HEK293T (cell line): Measurements from ENCODE around the gene INPP1.

Experiments
- CTCF ChIA-PET: fragments of 350-600 bp; formaldehyde crosslinking; extraction: SDS; loops from one replicate; lab custom pipeline; 2021; ENCODE audit warnings: antibody characterized with exemption, inconsistent platforms; lab: Yijun Ruan, JAX
- POLR2A ChIA-PET: fragments of 350-600 bp; formaldehyde crosslinking; extraction: SDS; loops from one replicate; lab custom pipeline; 2020; ENCODE audit warnings: antibody characterized with exemption, inconsistent platforms; lab: Yijun Ruan, JAX
- DNase-seq: peaks from one replicate; pipeline ENCODE4 v3.0.0; 2012; ENCODE audit warnings: mixed read lengths; ENCODE audit errors: extremely low spot score
- ARNT ChIP-seq: fragments of 450-650 bp; IDR thresholded peaks from 2 replicates; pipeline ENCODE4 v1.6.1; 2017; ENCODE audit warnings: mild to moderate bottlenecking
- BHLHE40 ChIP-seq: fragments of 450-650 bp; IDR thresholded peaks from 2 replicates; pipeline ENCODE4 v1.6.1; 2016; ENCODE audit warnings: mild to moderate bottlenecking, moderate library complexity, borderline replicate concordance
- CTBP1 ChIP-seq: fragments of 450-650 bp; IDR thresholded peaks from 2 replicates; pipeline ENCODE4 v1.6.1; 2016; ENCODE audit warnings: borderline replicate concordance
- ELF4 ChIP-seq: fragments of 450-650 bp; IDR thresholded peaks from 2 replicates; pipeline ENCODE4 v1.6.1; 2017; ENCODE audit warnings: antibody characterized with exemption
- FOXA1 ChIP-seq: fragments of 450-650 bp; IDR thresholded peaks from 2 replicates; pipeline ENCODE4 v1.6.1; 2016; ENCODE audit warnings: mild to moderate bottlenecking
- FOXK2 ChIP-seq: fragments of 450-650 bp; IDR thresholded peaks from 2 replicates; pipeline ENCODE4 v1.6.1; 2016; ENCODE audit warnings: mild to moderate bottlenecking
- FOXM1 ChIP-seq: fragments of 450-650 bp; IDR thresholded peaks from 2 replicates; pipeline ENCODE4 v1.6.1; 2017; ENCODE audit warnings: mild to moderate bottlenecking, borderline replicate concordance
- HDGF ChIP-seq: fragments of 450-650 bp; IDR thresholded peaks from 2 replicates; pipeline ENCODE4 v1.6.1; 2017; ENCODE audit warnings: antibody characterized with exemption, borderline replicate concordance
- L3MBTL2 ChIP-seq: fragments of 450-650 bp; conservative IDR thresholded peaks from 2 replicates; pipeline ENCODE4 v1.6.1; 2016; ENCODE audit warnings: mild to moderate bottlenecking
- LEF1 ChIP-seq: fragments of 450-650 bp; IDR thresholded peaks from 2 replicates; pipeline ENCODE4 v1.6.1; 2017; ENCODE audit warnings: mild to moderate bottlenecking, borderline replicate concordance
- NFRKB ChIP-seq: fragments of 450-650 bp; IDR thresholded peaks from 2 replicates; pipeline ENCODE4 v1.6.1; 2016; ENCODE audit warnings: mild to moderate bottlenecking, moderate library complexity
- SP1 ChIP-seq: fragments of 450-650 bp; IDR thresholded peaks from 2 replicates; pipeline ENCODE4 v1.6.1; 2017
- SUZ12 ChIP-seq: fragments of 450-650 bp; IDR thresholded peaks from 2 replicates; pipeline ENCODE4 v1.6.1; 2016; ENCODE audit warnings: mild to moderate bottlenecking
- TARDBP ChIP-seq: fragments of 450-650 bp; IDR thresholded peaks from 2 replicates; pipeline ENCODE4 v1.6.1; 2016
- ZNF384 ChIP-seq: fragments of 450-650 bp; IDR thresholded peaks from 2 replicates; pipeline ENCODE4 v1.6.1; 2016
- TF ChIP-seq, protein P1 (sequence below): fragments of 450-650 bp; IDR thresholded peaks from 2 replicates; pipeline ENCODE4 v1.6.1; 2016

INPP1 gene

DNA sequence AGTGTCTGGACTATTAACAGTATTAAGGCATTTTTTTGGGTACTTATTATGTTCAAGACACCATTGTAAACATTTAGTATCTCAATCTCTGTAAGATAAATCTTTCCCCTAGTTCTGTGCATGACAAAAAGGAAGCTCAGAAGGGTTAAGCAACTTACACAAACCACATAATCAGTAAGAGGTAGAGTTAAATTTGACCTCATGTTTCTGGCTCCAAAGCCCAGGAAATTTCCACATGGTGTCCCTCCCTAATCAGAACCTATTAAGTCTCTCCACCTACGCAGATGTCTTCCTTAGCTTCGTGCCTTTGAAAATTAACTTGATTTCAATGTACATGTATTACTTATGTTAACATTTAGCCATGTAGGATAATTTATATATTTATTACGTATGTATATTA, 66.8 kb downstream of the INPP1 start:
- ChIA-PET CTCF (interaction anchor here (0.6 to 0.9 kb wide), 2 partner anchors 119 to 750 kb away, joined by 3 read pairs; no protein-coding TSS in a partner anchor), POLR2A (no interaction called here)
- no peak for DNase-seq
- TF ChIP-seq L3MBTL2 (no peak), HDGF (no peak), LEF1 (no peak), ELF4 (no peak), FOXA1 (no peak), FOXK2 (no peak), CTBP1 (no peak), SUZ12 (no peak), FOXM1 (no peak), BHLHE40 (no peak), ZNF384 (no peak), NFRKB (no peak)
- TF ChIP-seq, protein P1, sequence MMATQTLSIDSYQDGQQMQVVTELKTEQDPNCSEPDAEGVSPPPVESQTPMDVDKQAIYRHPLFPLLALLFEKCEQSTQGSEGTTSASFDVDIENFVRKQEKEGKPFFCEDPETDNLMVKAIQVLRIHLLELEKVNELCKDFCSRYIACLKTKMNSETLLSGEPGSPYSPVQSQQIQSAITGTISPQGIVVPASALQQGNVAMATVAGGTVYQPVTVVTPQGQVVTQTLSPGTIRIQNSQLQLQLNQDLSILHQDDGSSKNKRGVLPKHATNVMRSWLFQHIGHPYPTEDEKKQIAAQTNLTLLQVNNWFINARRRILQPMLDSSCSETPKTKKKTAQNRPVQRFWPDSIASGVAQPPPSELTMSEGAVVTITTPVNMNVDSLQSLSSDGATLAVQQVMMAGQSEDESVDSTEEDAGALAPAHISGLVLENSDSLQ = no peak

DNA sequence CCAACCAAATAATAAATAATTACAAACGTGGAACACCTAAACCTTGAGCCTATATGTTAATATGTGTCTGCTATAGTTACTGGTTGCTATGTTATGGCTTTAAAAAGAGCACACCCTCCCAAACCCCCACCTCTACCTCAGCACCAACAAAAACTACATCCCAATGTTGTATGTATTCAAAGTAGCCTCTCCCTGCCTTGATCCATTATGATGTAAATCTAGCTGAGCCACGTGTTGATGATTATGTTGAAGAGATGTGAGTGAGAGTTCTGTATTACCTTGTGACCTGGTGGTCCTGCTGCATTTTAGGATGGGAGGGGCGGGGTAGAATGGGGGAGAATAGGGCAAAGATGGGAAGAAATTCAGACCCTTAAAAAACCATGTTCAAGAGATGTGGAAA, 69.6 kb downstream of the INPP1 start:
- TF ChIP-seq ELF4 = no peak
- ChIA-PET POLR2A (no interaction called here), CTCF (no interaction called here)
- no peak for DNase-seq

DNA sequence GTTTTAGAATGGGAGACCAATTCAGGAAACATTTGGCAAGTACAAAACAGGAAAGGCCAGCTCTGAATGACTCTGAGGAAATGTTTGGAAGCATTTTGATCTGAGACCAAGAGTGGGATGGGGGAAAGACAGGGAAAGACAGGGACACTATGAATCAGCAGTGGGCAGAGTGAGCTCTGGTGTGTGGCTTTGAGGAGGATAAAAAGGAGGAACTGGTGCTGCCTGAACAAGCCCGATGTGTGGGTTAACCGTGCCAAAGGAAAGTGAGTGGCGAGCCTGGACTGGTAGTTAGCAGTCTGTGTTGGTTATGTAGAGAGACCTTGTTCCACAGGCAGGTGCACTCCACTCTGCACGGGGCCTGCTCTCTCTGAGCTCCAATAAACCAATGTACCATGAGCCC, 70.0 kb downstream of the INPP1 start:
- CTCF ChIA-PET = no interaction called here
- DNase-seq = no peak

DNA sequence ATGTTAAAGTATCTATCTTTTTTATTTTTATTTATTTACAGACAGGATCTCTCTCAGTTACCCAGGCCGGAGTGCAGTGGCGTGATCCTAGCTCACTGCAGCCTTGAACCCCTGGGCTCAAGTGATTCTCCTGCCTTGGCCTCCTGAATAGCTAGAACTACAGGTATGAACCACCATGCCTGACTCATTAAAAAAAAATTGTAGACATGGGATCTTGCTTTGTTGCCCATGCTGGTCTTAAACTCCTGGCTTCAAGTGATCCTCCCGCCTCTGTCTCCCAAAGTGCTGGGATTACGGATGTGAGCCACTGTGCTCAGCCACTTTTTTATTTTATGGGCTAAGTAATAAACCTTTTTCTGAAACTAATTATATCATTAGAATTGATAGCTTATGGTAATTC, 71.9 kb downstream of the INPP1 start:
- TF ChIP-seq SP1 = no peak
- TF ChIP-seq ARNT = no peak
- TF ChIP-seq LEF1 = no peak
- no peak for TF ChIP-seq BHLHE40
- no peak for TF ChIP-seq FOXA1
- no peak for TF ChIP-seq FOXK2
- TF ChIP-seq, protein P1 = no peak
- TF ChIP-seq ZNF384 = no peak
- no peak for TF ChIP-seq ELF4
- TF ChIP-seq CTBP1 = no peak
- TF ChIP-seq NFRKB = no peak
- no peak for TF ChIP-seq HDGF
- ChIA-PET CTCF (no interaction called here), POLR2A (no interaction called here)
- no peak for DNase-seq

More for the DNA sequence above, 70.0 kb downstream of the INPP1 start:
- TF ChIP-seq ARNT (no peak), FOXM1 (no peak)
- POLR2A ChIA-PET = no interaction called here

DNA sequence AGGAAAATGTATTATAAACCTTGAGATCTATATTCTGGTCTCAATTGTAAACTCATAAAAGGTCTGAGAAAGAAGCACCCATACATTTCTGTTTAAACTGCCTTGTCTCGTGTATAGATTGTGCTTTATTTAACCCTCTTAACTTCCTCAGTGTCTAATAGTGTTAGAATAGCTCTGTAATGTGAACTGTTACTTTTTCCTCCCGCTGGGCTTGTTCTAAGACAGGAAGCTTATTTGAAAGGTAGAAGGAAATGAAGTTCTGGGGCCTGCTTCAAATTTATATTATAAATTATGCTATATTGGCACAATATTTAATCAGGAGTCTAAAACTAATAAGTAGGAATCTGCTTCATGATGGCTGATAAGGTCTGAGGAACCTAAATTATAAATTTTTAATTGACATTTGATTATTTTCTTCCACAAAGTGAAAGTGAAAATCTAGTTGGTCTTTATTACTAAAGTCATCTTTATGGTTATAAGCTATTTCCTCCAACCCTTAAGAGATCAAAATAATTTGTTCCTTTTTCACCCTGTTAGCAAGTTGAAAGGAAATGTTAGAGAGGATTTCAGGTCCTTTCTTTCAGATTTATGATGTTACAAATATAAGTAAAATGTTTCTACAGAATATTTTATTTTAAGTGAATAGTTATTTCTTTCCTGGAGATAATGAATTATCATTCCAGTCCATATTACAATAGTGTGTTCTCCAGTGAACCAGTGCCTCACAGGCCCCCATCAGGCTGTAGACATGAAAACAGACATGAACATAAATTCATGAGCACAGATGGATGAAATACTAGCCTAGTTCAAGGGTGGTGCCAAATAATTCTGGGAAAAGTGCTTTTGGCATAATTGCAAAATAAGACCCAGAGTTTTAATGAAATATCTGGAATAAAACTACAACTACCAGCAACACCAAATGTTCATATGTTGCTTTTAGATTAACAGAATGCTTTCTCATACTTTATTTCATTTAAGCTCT, 72.7 kb downstream of the INPP1 start:
- TF ChIP-seq BHLHE40 (no peak), L3MBTL2 (no peak), ELF4 (no peak), SUZ12 (no peak), TARDBP (no peak), SP1 (no peak), FOXA1 (no peak), HDGF (no peak), LEF1 (no peak), NFRKB (no peak), ARNT (no peak), CTBP1 (no peak), ZNF384 (no peak)
- ChIA-PET CTCF (no interaction called here), POLR2A (no interaction called here)
- no peak for DNase-seq

DNA sequence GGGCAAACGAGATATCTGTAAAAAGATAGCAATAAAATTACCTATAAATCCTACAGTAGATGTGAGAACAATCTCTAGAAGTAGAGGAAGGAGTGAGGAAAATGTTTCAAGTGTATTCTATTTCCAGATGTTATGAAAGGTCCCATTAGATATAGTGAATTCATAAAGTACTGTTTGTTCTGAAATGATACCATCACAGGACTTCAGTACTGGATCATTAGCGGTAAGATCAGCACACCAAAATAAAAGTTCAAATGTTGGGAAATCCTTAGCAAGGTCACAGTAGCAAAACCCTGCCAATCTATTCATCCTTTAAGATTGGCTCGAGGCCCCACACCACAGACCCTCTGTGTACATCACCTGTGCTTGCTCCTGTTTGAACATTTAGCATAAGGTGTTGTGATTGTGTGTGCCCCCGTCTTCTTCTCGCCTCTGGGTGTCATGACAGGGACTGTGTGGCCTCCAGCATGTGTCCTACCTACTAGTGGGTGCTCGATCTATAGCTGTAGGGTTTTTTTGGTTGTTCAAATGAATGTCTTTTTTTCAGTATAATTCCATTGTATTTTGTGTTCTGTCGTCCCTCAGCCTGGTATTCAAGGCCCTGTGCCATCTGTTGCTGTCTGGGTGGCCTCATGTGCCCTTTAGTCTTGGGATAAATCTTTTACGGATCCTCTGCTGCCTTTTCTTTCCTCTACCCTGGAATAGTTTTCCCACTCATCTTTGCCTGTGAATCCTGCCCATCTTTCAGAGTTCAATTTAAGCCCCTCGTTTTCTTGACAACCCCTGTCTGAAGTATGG, 73.9 kb downstream of the INPP1 start:
- ChIA-PET CTCF (no interaction called here), POLR2A (no interaction called here)
- no peak for DNase-seq
- no peak for TF ChIP-seq LEF1
- TF ChIP-seq ELF4 = no peak
- no peak for TF ChIP-seq FOXA1
- TF ChIP-seq FOXK2 = no peak
- no peak for TF ChIP-seq SUZ12
- TF ChIP-seq, protein P1 = no peak
- no peak for TF ChIP-seq FOXM1
- TF ChIP-seq ZNF384 = no peak
- TF ChIP-seq CTBP1 = no peak
